Measurements from ENCODE around the gene ETV6.
"Not testable (repeated sequence)": the region's sequence is repeated elsewhere in the genome, so short reads cannot be mapped to it uniquely, and the experiment has no call there.

The ETV6 gene

GRCh38 chr12:11669348-11669747 is 19.9 kb downstream of the ETV6 start:
- no peak for DNase-seq (ENCODE audit: low read depth)

DNA sequence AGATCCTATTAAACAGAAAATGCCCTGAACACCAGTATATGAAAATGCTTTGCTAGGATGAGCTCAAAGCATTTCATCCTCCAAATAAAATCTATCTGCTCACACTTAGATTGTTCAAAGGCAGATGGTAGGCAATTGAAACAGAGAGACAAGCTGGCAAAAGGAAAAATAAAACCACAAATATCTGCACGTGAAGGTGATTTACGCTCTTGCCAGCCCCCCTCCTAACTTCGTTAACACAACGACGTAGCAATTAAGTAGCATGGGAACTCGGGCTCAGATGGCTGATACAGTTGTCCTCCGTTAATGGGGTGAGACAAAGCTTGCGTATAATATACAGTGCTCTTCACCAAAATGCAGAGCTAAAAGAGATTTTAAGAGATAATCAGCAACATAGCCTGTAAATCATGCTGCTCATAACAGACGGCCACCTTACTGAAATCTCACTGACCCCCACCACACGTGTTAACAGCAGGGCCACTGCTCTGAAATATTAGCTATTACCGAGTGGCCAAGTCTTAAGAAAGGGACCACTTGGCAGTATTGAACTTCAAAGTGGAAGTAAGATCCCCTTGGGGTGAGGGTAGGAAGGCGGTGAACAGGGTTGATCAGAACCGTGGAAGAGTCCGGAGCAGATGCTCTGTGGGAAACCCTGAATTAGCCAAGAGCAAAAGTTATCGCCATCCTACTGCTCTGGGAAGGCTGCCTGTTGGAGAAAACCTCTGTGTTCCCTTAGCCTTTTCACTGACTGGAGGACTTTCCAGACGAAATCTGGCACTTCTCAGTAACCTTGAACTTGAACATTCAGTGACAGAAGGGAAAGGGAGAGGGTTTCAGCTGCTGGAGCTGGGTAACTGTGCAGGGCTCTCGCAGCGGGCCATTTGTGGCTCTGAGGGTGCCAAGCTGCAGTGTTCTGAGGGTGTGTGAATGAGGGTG is 23.1 kb downstream of the ETV6 start:
- no peak for DNase-seq (ENCODE audit: low read depth)

DNA sequence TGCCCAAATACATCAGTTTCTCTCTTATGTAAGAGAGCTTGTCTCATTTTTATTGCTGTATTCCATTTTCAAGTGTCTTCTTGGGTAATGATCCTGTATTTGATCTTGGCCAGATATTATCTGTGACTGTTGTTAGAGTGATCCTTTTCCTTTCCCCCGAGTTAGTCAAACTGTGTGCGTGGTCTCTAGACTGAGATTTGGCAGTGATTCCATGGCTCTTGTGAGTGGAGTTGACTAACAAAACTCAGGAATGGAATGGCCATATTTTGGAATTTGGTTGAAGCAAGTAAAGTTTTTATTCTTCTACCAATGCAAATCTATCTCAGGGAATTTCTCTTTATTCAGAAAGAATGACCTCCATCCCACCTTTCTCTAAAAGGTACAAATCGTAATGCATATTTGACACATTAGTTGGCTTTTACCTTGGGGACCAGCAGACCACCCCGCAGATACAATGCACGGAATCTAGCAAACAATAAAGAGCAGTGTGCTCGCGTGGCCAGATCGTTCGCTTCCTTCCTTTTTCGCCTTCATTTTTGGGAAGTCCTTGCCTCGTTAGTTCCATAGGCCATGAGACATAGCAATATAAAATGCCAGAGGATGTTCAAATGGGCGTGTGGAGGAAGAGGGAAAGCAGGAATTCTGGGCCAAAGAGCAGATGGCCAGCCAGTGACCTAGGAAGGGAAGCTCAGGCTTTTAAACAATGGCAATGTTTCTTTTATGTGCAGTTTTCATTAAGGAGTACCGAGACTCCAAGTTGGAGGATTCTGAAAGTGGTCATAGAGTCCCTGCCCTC is 24.4 kb downstream of the ETV6 start:
- no peak for DNase-seq (ENCODE audit: low read depth)

GRCh38 chr12:11674894-11675390 is 25.5 kb downstream of the ETV6 start:
- no peak for DNase-seq (ENCODE audit: low read depth)

DNA sequence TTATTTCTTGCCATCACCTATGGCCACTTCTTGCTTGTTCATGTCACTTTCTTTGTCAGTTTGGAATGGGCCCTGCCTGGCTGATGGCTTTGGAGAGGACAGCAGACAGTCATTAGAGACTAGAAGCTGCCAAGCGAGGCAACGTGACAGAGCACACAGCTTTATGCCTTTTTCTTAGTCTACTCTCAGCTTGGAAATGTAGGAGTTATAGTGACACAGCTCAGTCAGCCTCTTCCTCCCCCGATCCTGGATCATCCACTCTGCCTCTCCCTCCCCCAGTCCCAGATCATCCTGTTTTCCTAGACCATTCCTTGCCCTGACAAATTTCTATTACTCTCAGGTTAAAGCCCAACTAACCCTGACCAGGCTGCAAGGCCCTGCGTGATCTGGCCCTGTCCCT is 26.6 kb downstream of the ETV6 start:
- DNase-seq (ENCODE audit: low read depth), result no peak

DNA sequence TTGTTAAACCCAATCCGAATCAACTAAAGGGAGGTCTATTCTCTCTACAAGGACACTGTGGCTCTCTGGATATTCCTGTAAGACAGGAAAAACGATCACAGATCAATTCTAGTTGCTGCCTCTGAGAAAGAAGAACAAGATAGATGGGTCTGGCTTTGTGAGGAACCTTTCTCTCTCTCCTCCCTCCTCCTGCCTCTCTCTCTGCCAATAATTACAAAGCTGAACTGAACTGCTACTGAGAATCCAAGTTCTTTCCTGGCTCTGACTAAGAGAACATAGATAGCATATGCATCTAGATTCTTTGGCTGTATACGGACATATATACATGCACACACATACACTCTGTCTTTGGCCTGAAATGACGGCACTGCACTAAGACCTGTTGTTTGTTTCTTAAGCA is 27.6 kb downstream of the ETV6 start:
- DNase-seq (ENCODE audit: low read depth), result no peak

DNA sequence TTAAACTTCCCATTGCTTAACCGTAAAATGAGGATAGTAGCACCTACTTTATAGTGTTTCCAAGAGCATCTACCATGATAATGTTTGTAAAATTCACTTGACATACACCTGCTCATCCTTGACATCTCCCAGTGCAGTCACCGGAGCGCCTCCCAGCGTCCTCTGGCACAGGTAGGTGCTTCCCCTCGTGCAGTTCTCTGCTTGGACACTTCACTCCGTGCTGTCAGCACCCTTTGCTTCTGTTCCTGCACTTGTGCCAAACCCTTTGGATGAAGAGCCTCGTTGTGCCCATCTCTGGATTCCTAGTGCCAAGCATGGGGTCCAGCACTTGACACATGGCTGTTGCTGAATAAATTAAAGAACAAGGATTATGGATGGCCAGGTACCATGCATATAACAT is 28.3 kb downstream of the ETV6 start:
- no peak for DNase-seq (ENCODE audit: low read depth)

- no peak for DNase-seq (ENCODE audit: low read depth)
Observed at GRCh38 chr12:11678781-11679180, 29.3 kb downstream of the ETV6 start.

GRCh38 chr12:11681207-11681606 is 31.7 kb downstream of the ETV6 start:
- no peak for DNase-seq (ENCODE audit: low read depth)

GRCh38 chr12:11681695-11682094 is 32.2 kb downstream of the ETV6 start:
- not testable (repeated sequence) for DNase-seq (ENCODE audit: low read depth)

DNA sequence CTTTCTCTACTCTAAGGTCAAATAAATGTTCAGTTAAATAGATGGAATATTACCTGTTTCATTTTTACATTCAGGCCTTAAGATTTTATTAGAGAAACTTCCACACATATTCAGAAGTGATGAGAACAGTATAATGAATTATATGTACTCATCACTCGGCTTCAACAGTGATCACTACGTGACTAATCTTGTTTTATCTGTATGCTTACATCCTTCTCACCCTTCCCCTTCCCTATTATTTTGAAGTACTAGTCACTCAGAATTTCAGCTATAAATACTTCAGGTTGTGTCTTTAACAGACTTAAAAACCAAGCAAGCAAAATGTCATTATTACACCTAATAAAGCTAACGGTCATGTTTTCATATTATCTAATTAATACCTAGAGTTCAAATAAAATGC is 34.9 kb downstream of the ETV6 start:
- DNase-seq (ENCODE audit: low read depth), result no peak

DNA sequence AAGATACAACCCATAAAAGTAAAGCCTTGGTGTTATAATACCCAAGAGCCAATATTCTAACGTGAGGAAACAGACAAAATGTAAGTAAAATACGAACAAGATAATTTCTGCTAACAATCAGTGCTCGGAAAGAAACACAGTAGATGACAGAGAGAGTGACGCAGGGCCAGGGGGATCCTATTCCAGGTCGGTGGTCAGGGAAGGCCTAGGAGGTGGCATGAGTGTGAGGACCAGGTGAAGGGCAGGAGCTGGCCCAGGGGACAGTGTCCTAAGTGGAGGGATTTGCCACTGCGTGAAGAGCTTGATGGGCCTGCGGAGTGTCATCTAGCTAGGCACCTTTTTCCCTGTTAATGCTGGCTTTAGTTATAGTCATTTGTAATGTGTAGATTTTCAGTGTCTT is 35.3 kb downstream of the ETV6 start:
- no peak for DNase-seq (ENCODE audit: low read depth)

GRCh38 chr12:11685316-11685715 is 35.8 kb downstream of the ETV6 start:
- DNase-seq (ENCODE audit: low read depth), result no peak

DNA sequence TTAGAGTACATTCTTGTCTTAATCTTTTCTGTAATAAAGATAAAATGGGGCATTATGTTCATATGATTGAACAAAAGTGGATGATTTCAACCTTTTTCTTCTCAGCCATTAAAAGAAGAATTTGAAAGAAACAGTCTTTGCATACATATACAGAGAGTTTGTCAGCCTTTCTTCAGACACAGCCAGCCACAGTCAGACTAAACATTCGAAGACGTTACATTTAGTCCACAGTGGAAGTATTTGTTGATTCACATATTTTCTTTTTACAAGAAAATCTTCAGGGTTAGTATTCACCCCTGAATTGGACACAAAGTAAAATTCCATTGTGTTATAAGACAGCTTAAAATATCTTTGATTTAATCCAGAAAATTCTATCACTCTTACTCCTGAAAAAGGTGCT is 36.2 kb downstream of the ETV6 start:
- no peak for DNase-seq (ENCODE audit: low read depth)

- DNase-seq (ENCODE audit: low read depth), result no peak
Observed at GRCh38 chr12:11686120-11686519, 36.6 kb downstream of the ETV6 start.

DNA sequence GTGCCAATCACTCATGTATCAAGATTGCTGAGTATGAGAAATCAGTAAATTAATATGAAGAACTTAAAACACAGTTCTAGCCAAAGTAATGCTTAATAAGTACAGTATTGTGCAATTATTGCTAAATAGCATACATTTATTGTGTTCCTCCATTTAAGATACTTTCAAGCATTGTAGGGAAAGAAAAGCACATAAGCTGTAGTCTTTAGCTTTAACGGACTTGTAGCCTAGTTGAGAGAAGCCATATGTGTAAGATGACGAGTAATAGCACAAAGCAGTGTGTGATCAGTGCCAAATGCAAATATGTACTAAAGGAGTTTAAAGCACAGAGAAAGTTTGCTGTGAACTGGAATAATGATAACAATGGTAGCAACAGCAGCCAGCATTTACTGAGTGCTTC is 38.1 kb downstream of the ETV6 start:
- no peak for DNase-seq (ENCODE audit: low read depth)

- no peak for DNase-seq (ENCODE audit: low read depth)
Observed at GRCh38 chr12:11688379-11688778, 38.9 kb downstream of the ETV6 start.

- peak; percentile 10 for DNase-seq (ENCODE audit: low read depth)
Observed at GRCh38 chr12:11688831-11689230, 39.4 kb downstream of the ETV6 start.

DNA sequence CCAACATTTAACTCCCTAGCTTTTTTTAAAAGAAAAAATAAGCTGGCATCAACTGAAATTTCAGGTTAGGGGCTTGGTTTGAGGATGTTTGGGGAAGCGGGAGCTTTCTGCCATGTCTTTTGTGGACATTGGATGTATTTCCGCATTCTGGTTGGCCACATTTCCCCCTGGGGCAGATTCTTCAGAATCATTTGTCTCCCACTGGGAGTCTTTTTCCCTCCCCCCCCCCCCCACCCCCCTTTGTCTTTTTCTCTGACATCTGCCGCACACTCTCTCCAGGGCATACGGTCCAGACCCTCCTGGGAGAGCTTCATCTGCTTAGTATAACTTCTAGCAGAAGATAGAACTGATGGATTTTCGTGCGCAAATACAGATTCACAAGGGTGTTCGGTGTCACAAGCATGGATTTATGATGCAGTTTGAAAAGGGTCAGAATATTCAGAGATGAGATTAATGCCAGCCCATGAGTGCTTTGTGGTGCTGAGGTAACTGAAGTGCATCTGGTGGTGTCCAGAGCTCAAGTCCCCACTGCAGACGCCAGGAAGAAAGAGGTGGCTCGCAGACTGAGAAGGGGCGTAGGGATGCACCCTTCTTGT is 40.2 kb downstream of the ETV6 start:
- no peak for DNase-seq (ENCODE audit: low read depth)

DNA sequence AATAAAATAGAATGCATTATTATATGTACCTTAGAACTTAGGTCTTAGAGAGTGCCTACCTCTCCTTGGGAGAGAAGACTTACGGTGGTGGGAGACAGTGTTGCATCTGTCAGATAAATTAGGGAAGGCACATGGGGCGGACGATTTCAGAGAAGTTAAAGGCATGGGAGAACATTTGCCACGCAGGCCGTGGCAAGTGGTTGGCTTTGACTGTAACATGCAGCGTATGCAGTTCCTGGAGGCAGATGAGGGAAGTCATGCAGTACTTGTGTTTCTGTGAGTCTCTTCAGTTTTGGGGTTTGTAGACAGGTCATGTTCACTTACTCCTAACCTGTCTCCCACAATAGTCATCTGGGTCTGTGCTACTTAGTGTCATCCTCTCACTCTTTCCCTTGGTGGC is 43.6 kb downstream of the ETV6 start:
- DNase-seq (ENCODE audit: low read depth), result no peak

DNA sequence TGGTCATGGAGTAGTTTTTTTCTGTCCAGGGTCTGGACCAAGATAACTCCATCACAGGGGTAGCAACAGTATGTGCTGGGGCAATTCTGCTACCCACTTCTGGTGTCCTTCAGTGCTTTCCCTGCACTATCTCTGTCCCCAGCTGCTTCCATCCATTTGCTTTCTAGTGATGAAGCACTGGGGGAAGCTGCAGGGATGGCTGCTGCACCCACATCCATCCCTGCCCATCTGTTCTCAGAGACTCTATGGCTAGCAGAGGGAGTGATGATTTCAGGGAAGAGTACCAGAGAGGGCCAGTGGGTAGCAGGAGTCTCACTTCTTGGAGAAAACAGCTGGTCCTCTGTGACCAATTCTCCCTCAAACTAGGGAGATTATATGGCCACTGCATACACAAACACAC is 44.1 kb downstream of the ETV6 start:
- DNase-seq (ENCODE audit: low read depth), result no peak

- DNase-seq (ENCODE audit: low read depth), result no peak
Observed at GRCh38 chr12:11694528-11694927, 45.1 kb downstream of the ETV6 start.

DNA sequence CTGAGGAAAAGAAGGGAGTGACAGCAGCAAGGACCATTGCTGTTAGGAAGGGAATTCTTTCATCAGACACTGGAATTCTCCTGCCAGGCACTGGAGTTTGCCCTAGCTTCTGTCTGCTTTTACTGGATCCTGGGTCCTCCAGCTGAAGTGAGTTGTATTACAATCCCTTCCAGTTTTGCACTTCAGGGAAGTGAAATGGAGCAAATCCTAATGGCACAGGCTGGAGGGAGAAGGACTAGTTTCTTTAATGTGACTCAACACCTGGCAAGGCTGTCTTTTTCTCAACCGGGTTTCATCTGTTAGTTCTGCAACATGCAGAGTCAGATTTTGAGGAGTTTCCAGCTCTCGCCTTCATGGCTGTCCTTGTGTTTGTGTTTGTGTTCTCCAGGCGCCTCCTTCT is 45.8 kb downstream of the ETV6 start:
- DNase-seq (ENCODE audit: low read depth), result peak; percentile 65
